Ovary (tissue), 9 donors: Measurements from ENCODE around the gene ATP6V0A1. TPM values are rescaled to one million over a fixed set of nuclear protein-coding genes. Genes with fewer than 3 reads are reported as not detected.
"Not testable (repeated sequence)": the region's sequence is repeated elsewhere in the genome, so short reads cannot be mapped to it uniquely, and the experiment has no call there.

Experiments
- DNase-seq, 5 donors: peaks; one replicate each; pipeline ENCODE4 v3.0.0-alpha.2; 2019 to 2020
- H3K27ac ChIP-seq, 2 donors: fragments of 200-600 bp; one replicate each; pipeline versions ENCODE4 v1.5.1 to v1.8.0; 2019 to 2022
- H3K27me3 ChIP-seq: fragments of 200-600 bp; one replicate; pipeline ENCODE4 v1.8.0; 2022
- H3K36me3 ChIP-seq: fragments of 200-600 bp; sonication (generic); one replicate; pipeline ENCODE4 v1.5.1; 2019
- H3K4me1 ChIP-seq: one replicate; pipeline ENCODE4 v1.8.1; 2013; ENCODE audit warnings: mild to moderate bottlenecking, moderate library complexity; ENCODE audit not compliant: insufficient read depth
- H3K4me3 ChIP-seq: fragments of 200-600 bp; sonication (generic); one replicate; pipeline ENCODE4 v1.5.1; 2017
- H3K9me3 ChIP-seq, 2 donors: fragments of 200-600 bp in 1 of 2; sonication (generic) in 1 of 2; one replicate each; pipeline versions ENCODE4 v1.5.1 to v1.8.1; 2013 to 2019; ENCODE audit warnings: mild to moderate bottlenecking in 1 of 2, moderate library complexity in 1 of 2
- EP300 ChIP-seq: sonication (generic); formaldehyde crosslinking; IDR thresholded peaks from one replicate; pipeline ENCODE4 v1.6.1; 2017; ENCODE audit warnings: antibody characterized with exemption
- POLR2A ChIP-seq: fragments of 450-650 bp; IDR thresholded peaks from one replicate; pipeline ENCODE4 v1.6.1; 2017; ENCODE audit warnings: antibody characterized with exemption, mild to moderate bottlenecking, moderate library complexity
- WGBS, 3 donors: extraction: QIAGEN DNeasy Blood & Tissue Kit in 1 of 3; methylation state at CpG; one replicate each; pipeline versions ENCODE4 v1.1.5 to v1.1.7; 2013 to 2017; 5-methylcytosine and 5-hydroxymethylcytosine counted together
- intact Hi-C, 4 donors: fragments of 100-400 bp; cut with DNase I; formaldehyde crosslinking; loops; one replicate each; pipeline versions ENCODE4 v1.11.0 to v1.15.1; 2022 to 2023
- polyA plus RNA-seq, 2 donors: library from polyadenylated mRNA; stranded (reverse); fragments of 200-250 nt in 1 of 2; fragments of 350-450 nt in 1 of 2; fragmentation: Illumina TruSeq in 1 of 2; extraction: RNeasy Lipid Tissue Mini Kit (QIAGEN cat#74804) in 1 of 2; gene quantifications; one replicate each; pipeline ENCODE4 v1.2.3, GENCODE V29; 2013 to 2014
- total RNA-seq, 7 donors: library from RNA; depleted of rRNA in 2 of 7; stranded (reverse); fragments of >200 nt in 2 of 7; fragmentation: NEBNext Ultra II Directional in 3 of 7; extraction: Animal tissue kit (Norgen Biotek cat#: 25700) in 3 of 7; gene quantifications; one replicate each; pipeline versions ENCODE4 v1.1.0 to v1.2.4, GENCODE V29; 2016 to 2023
- TF ChIP-seq, protein P1 (sequence below), 3 donors: fragments of 450-650 bp in 2 of 3; fragments of 200-600 bp in 1 of 3; IDR thresholded peaks; one replicate each; pipeline versions ENCODE4 v1.5.1 to v1.8.0; 2016 to 2022; ENCODE audit warnings: antibody characterized with exemption in 3 of 3, mild to moderate bottlenecking in 1 of 3
- donor health status: DM: no; HTN: no; CAD: no; lungs with moderate emphysema.
- donor health status: DM: no; HTN: no; CAD: no.
- donor health status: Bipolar disorder and iron deficiency.
- donor health status: DM: yes; HTN: yes; CAD: no.
- donor health status: DM: no; HTN: no; CAD: no.
- donor health status: DM: yes; HTN: yes; CAD: no.

The ATP6V0A1 gene
- total and polyA plus RNA-seq, 9 donors: 36.3 to 118 (median 74.1) TPM

- H3K4me3 ChIP-seq: peak overlapping the region; percentile 83
- H3K27ac ChIP-seq: peak overlapping the region; percentile 47 to 72
- H3K27me3 ChIP-seq: no peaks in the 10 kb centered on the region
- H3K9me3 ChIP-seq: no peaks in the 10 kb centered on the region
- peak in 1 of 5 donors; percentile 48 for DNase-seq
- H3K36me3 ChIP-seq: no peaks in the 10 kb centered on the region
- 16 to 49% (median 25%) methylated on average over 15 to 16 of the region's 16 CpGs for WGBS, 3 donors
- H3K4me1 ChIP-seq: peaks cover 14% of the 10 kb centered on the region
- TF ChIP-seq EP300: no peak
- no peak for TF ChIP-seq POLR2A
- TF ChIP-seq, protein P1, sequence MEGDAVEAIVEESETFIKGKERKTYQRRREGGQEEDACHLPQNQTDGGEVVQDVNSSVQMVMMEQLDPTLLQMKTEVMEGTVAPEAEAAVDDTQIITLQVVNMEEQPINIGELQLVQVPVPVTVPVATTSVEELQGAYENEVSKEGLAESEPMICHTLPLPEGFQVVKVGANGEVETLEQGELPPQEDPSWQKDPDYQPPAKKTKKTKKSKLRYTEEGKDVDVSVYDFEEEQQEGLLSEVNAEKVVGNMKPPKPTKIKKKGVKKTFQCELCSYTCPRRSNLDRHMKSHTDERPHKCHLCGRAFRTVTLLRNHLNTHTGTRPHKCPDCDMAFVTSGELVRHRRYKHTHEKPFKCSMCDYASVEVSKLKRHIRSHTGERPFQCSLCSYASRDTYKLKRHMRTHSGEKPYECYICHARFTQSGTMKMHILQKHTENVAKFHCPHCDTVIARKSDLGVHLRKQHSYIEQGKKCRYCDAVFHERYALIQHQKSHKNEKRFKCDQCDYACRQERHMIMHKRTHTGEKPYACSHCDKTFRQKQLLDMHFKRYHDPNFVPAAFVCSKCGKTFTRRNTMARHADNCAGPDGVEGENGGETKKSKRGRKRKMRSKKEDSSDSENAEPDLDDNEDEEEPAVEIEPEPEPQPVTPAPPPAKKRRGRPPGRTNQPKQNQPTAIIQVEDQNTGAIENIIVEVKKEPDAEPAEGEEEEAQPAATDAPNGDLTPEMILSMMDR (IDR thresholded peaks at IDR 0.05): no peak
- intact Hi-C loops: no loop called here
These were observed 95.2 kb downstream of the ATP6V0A1 start for GRCh38 chr17:42553866-42554249.

GRCh38 chr17:42554250-42555121 is 95.8 kb downstream of the ATP6V0A1 start:
- TF ChIP-seq, protein P1 (IDR thresholded peaks at IDR 0.05): peak in 1 of 3 donors; percentile 13
- TF ChIP-seq EP300: peak; percentile 39
- TF ChIP-seq POLR2A: peak; percentile 83
- Histone ChIP-seq H3K9me3 (no peaks in the 10 kb centered on the region), H3K27me3 (no peaks in the 10 kb centered on the region), H3K4me3 (peak overlapping the region; percentile 83), H3K4me1 (peaks cover 14% of the 10 kb centered on the region), H3K36me3 (no peaks in the 10 kb centered on the region), H3K27ac (peak overlapping the region; percentile 47 to 72)
- peak; percentile 90 to 94 (median 92) for DNase-seq
- 0 to 1% (median 1%) methylated on average over 40 to 82 of the region's 82 CpGs for WGBS, 3 donors
- intact Hi-C loops: no loop called here

GRCh38 chr17:42555122-42555622 is 96.5 kb downstream of the ATP6V0A1 start:
- peaks cover 14% of the 10 kb centered on the region for H3K4me1 ChIP-seq
- TF ChIP-seq, protein P1 (IDR thresholded peaks at IDR 0.05): no peak
- TF ChIP-seq EP300 (no peak), POLR2A (no peak)
- no peak for DNase-seq
- no peaks in the 10 kb centered on the region for H3K36me3 ChIP-seq
- 21 to 28% (median 25%) methylated on average over 4 of the region's 4 CpGs for WGBS, 3 donors
- H3K9me3 ChIP-seq: no peaks in the 10 kb centered on the region
- peak overlapping the region; percentile 83 for H3K4me3 ChIP-seq
- intact Hi-C loops: no loop called here
- peak overlapping the region; percentile 47 to 72 for H3K27ac ChIP-seq
- H3K27me3 ChIP-seq: no peaks in the 10 kb centered on the region

GRCh38 chr17:42555961-42556617 is 97.4 kb downstream of the ATP6V0A1 start:
- H3K4me3 ChIP-seq, H3K36me3 ChIP-seq, intact Hi-C loops, H3K9me3 ChIP-seq, DNase-seq, H3K27ac ChIP-seq, H3K27me3 ChIP-seq: not testable (repeated sequence)
- WGBS, 3 donors: 44 to 67% (median 60%) methylated on average over 5 of the region's 5 CpGs
- peaks cover 14% of the 10 kb centered on the region for H3K4me1 ChIP-seq
